Gastrocnemius medialis (tissue), 4 donors: ENCODE data around the gene ZNF407.

Experiments used
- CTCF ChIP-seq, 5 experiments: fragments of 450-650 bp in 3 of 5; fragments of 200-600 bp in 2 of 5; sonication (generic) in 2 of 5; IDR thresholded peaks in 4 of 5; conservative IDR thresholded peaks in 1 of 5; 1 replicate in 4 of 5; 2 replicates in 1 of 5; pipeline ENCODE4 v1.5.1; 2016 to 2019; ENCODE audit warnings: antibody characterized with exemption in 5 of 5, mild to moderate bottlenecking in 3 of 5, moderate library complexity in 3 of 5
- POLR2A ChIP-seq, 2 donors: fragments of 450-650 bp; IDR thresholded peaks; one replicate each; pipeline ENCODE4 v1.6.1; 2017; ENCODE audit warnings: antibody characterized with exemption in 2 of 2, mild to moderate bottlenecking in 2 of 2, moderate library complexity in 2 of 2

GRCh38 chr18:74930616-74931015 lies 332.9 kb downstream of the ZNF407 start:
- TF ChIP-seq CTCF (IDR thresholded peaks at IDR 0.05 in 4 of 5, conservative IDR thresholded peaks at IDR 0.05 in 1 of 5) (no peak), POLR2A (IDR thresholded peaks at IDR 0.05) (no peak)
